Measurements from ENCODE around the gene SYS1. TPM values are rescaled to one million over a fixed set of nuclear protein-coding genes. Genes with fewer than 3 reads are reported as not detected.
A peak's percentile ranks its signal among the peaks of the same experiment; 100 is the strongest.

The SYS1 gene
- total and polyA plus RNA-seq, 2 experiments from 2014 or later, result 20.0 to 28.0 TPM

GRCh38 chr20:45340951-45341350, 22.0 kb upstream of the SYS1 start:
- peak in 1 of 2 donors; percentile 48 for DNase-seq (ENCODE audit: low read depth in 1 of 2, low spot score in 1 of 2)
- TF ChIP-seq CTCF (IDR thresholded peaks at IDR 0.05; ENCODE audit: low read depth, low read length), result no peak
- Histone ChIP-seq H3K36me3 (no peaks in the 10 kb centered on the region), H3K4me1 (ENCODE audit: low read depth) (peaks cover 79% of the 10 kb centered on the region), H3K27me3 (no peaks in the 10 kb centered on the region), H3K9me3 (ENCODE audit: low read depth) (no peaks in the 10 kb centered on the region), H3K27ac (peak overlapping the region; percentile 98), H3K4me3 (no peak overlapping the region)

GRCh38 chr20:45341579-45341938, 21.4 kb upstream of the SYS1 start:
- no peak for TF ChIP-seq CTCF (IDR thresholded peaks at IDR 0.05; ENCODE audit: low read depth, low read length)
- Histone ChIP-seq H3K9me3 (ENCODE audit: low read depth) (no peaks in the 10 kb centered on the region), H3K4me1 (ENCODE audit: low read depth) (peaks cover 85% of the 10 kb centered on the region), H3K27me3 (no peaks in the 10 kb centered on the region), H3K4me3 (peak overlapping the region; percentile 22), H3K27ac (peak overlapping the region; percentile 98), H3K36me3 (no peaks in the 10 kb centered on the region)
- peak in 1 of 2 donors; percentile 45 for DNase-seq (ENCODE audit: low read depth in 1 of 2, low spot score in 1 of 2)

GRCh38 chr20:45341939-45342854, 20.8 kb upstream of the SYS1 start:
- Histone ChIP-seq H3K4me3 (peak overlapping the region; percentile 22), H3K27ac (peak overlapping the region; percentile 98), H3K4me1 (ENCODE audit: low read depth) (peaks cover 89% of the 10 kb centered on the region), H3K27me3 (no peaks in the 10 kb centered on the region), H3K9me3 (ENCODE audit: low read depth) (no peaks in the 10 kb centered on the region), H3K36me3 (no peaks in the 10 kb centered on the region)
- TF ChIP-seq CTCF (IDR thresholded peaks at IDR 0.05; ENCODE audit: low read depth, low read length), result no peak
- peak; percentile 70 to 90 for DNase-seq (ENCODE audit: low read depth in 1 of 2, low spot score in 1 of 2)

GRCh38 chr20:45342855-45343531, 20.0 kb upstream of the SYS1 start:
- peaks cover 82% of the 10 kb centered on the region for H3K4me1 ChIP-seq (ENCODE audit: low read depth)

More at GRCh38 chr20:45342855-45343531, 20.0 kb upstream of the SYS1 start:
- Histone ChIP-seq H3K27ac (peak overlapping the region; percentile 98), H3K27me3 (no peaks in the 10 kb centered on the region), H3K36me3 (no peaks in the 10 kb centered on the region), H3K4me3 (no peak overlapping the region), H3K9me3 (ENCODE audit: low read depth) (no peaks in the 10 kb centered on the region)
- DNase-seq (ENCODE audit: low read depth in 1 of 2, low spot score in 1 of 2), result no peak
- TF ChIP-seq CTCF (IDR thresholded peaks at IDR 0.05; ENCODE audit: low read depth, low read length), result no peak

Data from cardiac muscle cell (in vitro differentiated cells and primary cell).